ENCODE measurements around the gene MRPL34. TPM values are rescaled to one million over a fixed set of nuclear protein-coding genes. Genes with fewer than 3 reads are reported as not detected.

The MRPL34 gene
- total RNA-seq, 5 donors from 2014 or later (not counting 1 experiment from before 2014, with no cell fraction given), result 37.6 to 87.0 (median 69.3) TPM

- peaks cover 17 to 24% (median 22%) of the 10 kb centered on the region in 3 donors for H3K4me1 Mint-ChIP-seq
- ATAC-seq (replicated peaks in 1 of 4) (no peak), DNase-seq (no peak)
- POLR2A ChIA-PET, result no interaction called here
- no peaks in the 10 kb centered on the region for H3K36me3 Mint-ChIP-seq
- Histone ChIP-seq H3K4me3 (ENCODE audit: control insufficient read depth in 1 of 2, extremely low read depth in 1 of 2, low read length in 1 of 2) (no peak overlapping the region), H3K9me3 (no peaks in the 10 kb centered on the region), H3K27ac (ENCODE audit: low read length) (no peak overlapping the region), H3K4me1 (ENCODE audit: control insufficient read depth in 1 of 2, extremely low read depth in 1 of 2, insufficient read depth in 2 of 2, low read length in 2 of 2) (peaks cover 5 to 25% of the 10 kb centered on the region in 2 experiments), H3K27me3 (replicated peaks in 1 of 2; ENCODE audit: control insufficient read depth in 2 of 2, extremely low read depth in 1 of 2, insufficient read depth in 2 of 2, low read length in 1 of 2) (peaks cover 0 to under 1% of the 10 kb centered on the region in 2 experiments), H3K36me3 (ENCODE audit: control insufficient read depth in 2 of 2, extremely low read depth in 1 of 2, insufficient read depth in 1 of 2, low read length in 1 of 2) (peaks cover 4 to 8% of the 10 kb centered on the region in 2 donors)
- no peak overlapping the region for H3K4me3 Mint-ChIP-seq
- no peaks in the 10 kb centered on the region for H3K27me3 Mint-ChIP-seq
- WGBS (ENCODE audit: insufficient coverage), result 97% methylated on average over 13 of the region's 17 CpGs
- no peaks in the 10 kb centered on the region for H3K9me3 Mint-ChIP-seq
- no peak overlapping the region for H3K27ac Mint-ChIP-seq
- CTCF ChIA-PET, result interaction anchor here in 1 of 2 donors (0.7 kb wide), 1 partner anchor 44 kb away, joined by 4 read pairs; no protein-coding TSS in a partner anchor
Measured at GRCh38 chr19:17340871-17341357, 35.2 kb downstream of the MRPL34 start.

GRCh38 chr19:17341386-17341785 lies 35.7 kb downstream of the MRPL34 start:
- ChIA-PET CTCF (interaction anchor here in 1 of 2 donors (0.7 kb wide), 1 partner anchor 43 kb away, joined by 4 read pairs; no protein-coding TSS in a partner anchor), POLR2A (no interaction called here)
- Histone ChIP-seq H3K4me3 (ENCODE audit: control insufficient read depth in 1 of 2, extremely low read depth in 1 of 2, low read length in 1 of 2) (no peak overlapping the region), H3K9me3 (no peaks in the 10 kb centered on the region), H3K4me1 (ENCODE audit: control insufficient read depth in 1 of 2, extremely low read depth in 1 of 2, insufficient read depth in 2 of 2, low read length in 2 of 2) (peaks cover 5 to 27% of the 10 kb centered on the region in 2 experiments), H3K27ac (ENCODE audit: low read length) (no peak overlapping the region), H3K27me3 (replicated peaks in 1 of 2; ENCODE audit: control insufficient read depth in 2 of 2, extremely low read depth in 1 of 2, insufficient read depth in 2 of 2, low read length in 1 of 2) (peaks cover 0 to 5% of the 10 kb centered on the region in 2 experiments), H3K36me3 (ENCODE audit: control insufficient read depth in 2 of 2, extremely low read depth in 1 of 2, insufficient read depth in 1 of 2, low read length in 1 of 2) (peaks cover 4 to 8% of the 10 kb centered on the region in 2 donors)
- no peaks in the 10 kb centered on the region for H3K9me3 Mint-ChIP-seq
- 93% methylated on average over 14 of the region's 15 CpGs for WGBS (ENCODE audit: insufficient coverage)
- peaks cover 19 to 28% (median 25%) of the 10 kb centered on the region in 3 donors for H3K4me1 Mint-ChIP-seq
- H3K27ac Mint-ChIP-seq, result no peak overlapping the region
- H3K4me3 Mint-ChIP-seq, result no peak overlapping the region
- no peak for DNase-seq
- H3K27me3 Mint-ChIP-seq, result no peaks in the 10 kb centered on the region
- no peaks in the 10 kb centered on the region for H3K36me3 Mint-ChIP-seq
- no peak for ATAC-seq (replicated peaks in 1 of 4)

- POLR2A ChIA-PET, result no interaction called here
- WGBS (ENCODE audit: insufficient coverage), result 100% methylated on average over 3 of the region's 7 CpGs
- no peak overlapping the region for H3K27ac ChIP-seq (ENCODE audit: low read length)
- no peaks in the 10 kb centered on the region for H3K9me3 Mint-ChIP-seq
- CTCF ChIA-PET, result no interaction called here
- H3K4me3 ChIP-seq (ENCODE audit: control insufficient read depth in 1 of 2, extremely low read depth in 1 of 2, low read length in 1 of 2), result no peak overlapping the region
- no peaks in the 10 kb centered on the region for H3K36me3 Mint-ChIP-seq
- ATAC-seq (replicated peaks in 1 of 4) (no peak), DNase-seq (no peak)
- no peak overlapping the region for H3K27ac Mint-ChIP-seq
- H3K9me3 ChIP-seq, result no peaks in the 10 kb centered on the region
- peaks cover 18 to 26% (median 23%) of the 10 kb centered on the region in 3 donors for H3K4me1 Mint-ChIP-seq
- H3K27me3 ChIP-seq (replicated peaks in 1 of 2; ENCODE audit: control insufficient read depth in 2 of 2, extremely low read depth in 1 of 2, insufficient read depth in 2 of 2, low read length in 1 of 2), result peaks cover 0 to 6% of the 10 kb centered on the region in 2 experiments
- H3K4me1 ChIP-seq (ENCODE audit: control insufficient read depth in 1 of 2, extremely low read depth in 1 of 2, insufficient read depth in 2 of 2, low read length in 2 of 2), result peaks cover 5 to 23% of the 10 kb centered on the region in 2 experiments
- peaks cover 4 to 8% of the 10 kb centered on the region in 2 donors for H3K36me3 ChIP-seq (ENCODE audit: control insufficient read depth in 2 of 2, extremely low read depth in 1 of 2, insufficient read depth in 1 of 2, low read length in 1 of 2)
- no peak overlapping the region for H3K4me3 Mint-ChIP-seq
- no peaks in the 10 kb centered on the region for H3K27me3 Mint-ChIP-seq
Measured at GRCh38 chr19:17341845-17342244, 36.2 kb downstream of the MRPL34 start.

GRCh38 chr19:17346109-17346671 lies 40.5 kb downstream of the MRPL34 start:
- Histone ChIP-seq H3K4me1 (ENCODE audit: control insufficient read depth in 1 of 2, extremely low read depth in 1 of 2, insufficient read depth in 2 of 2, low read length in 2 of 2) (peaks cover 0 to 7% of the 10 kb centered on the region in 2 experiments), H3K36me3 (ENCODE audit: control insufficient read depth in 2 of 2, extremely low read depth in 1 of 2, insufficient read depth in 1 of 2, low read length in 1 of 2) (peaks cover 4 to 5% of the 10 kb centered on the region in 2 donors), H3K4me3 (ENCODE audit: control insufficient read depth in 1 of 2, extremely low read depth in 1 of 2, low read length in 1 of 2) (no peak overlapping the region), H3K27ac (ENCODE audit: low read length) (no peak overlapping the region), H3K9me3 (no peaks in the 10 kb centered on the region), H3K27me3 (replicated peaks in 1 of 2; ENCODE audit: control insufficient read depth in 2 of 2, extremely low read depth in 1 of 2, insufficient read depth in 2 of 2, low read length in 1 of 2) (peaks cover 2 to 38% of the 10 kb centered on the region in 2 experiments)
- peaks cover 5 to 13% (median 5%) of the 10 kb centered on the region in 3 donors for H3K4me1 Mint-ChIP-seq
- H3K36me3 Mint-ChIP-seq, result no peaks in the 10 kb centered on the region
- 23% methylated on average over 19 of the region's 24 CpGs for WGBS (ENCODE audit: insufficient coverage)
- POLR2A ChIA-PET, result no interaction called here
- peak overlapping the region in 1 of 2 donors; percentile 49 for H3K27ac Mint-ChIP-seq
- CTCF ChIA-PET, result interaction anchor here (0.6 to 0.7 kb wide), 6 partner anchors 25 to 753 kb away, joined by 3 to 9 read pairs (median 3); no protein-coding TSS in a partner anchor
- H3K4me3 Mint-ChIP-seq, result no peak overlapping the region
- H3K9me3 Mint-ChIP-seq, result no peaks in the 10 kb centered on the region
- H3K27me3 Mint-ChIP-seq, result peaks cover 13 to 14% of the 10 kb centered on the region in 2 donors
- peak; percentile 94 to 96 (median 96) for ATAC-seq (replicated peaks in 1 of 4)
- peak in 33 of 35 experiments; percentile 27 to 85 (median 64) for DNase-seq

GRCh38 chr19:17347361-17347760 lies 41.7 kb downstream of the MRPL34 start:
- Histone ChIP-seq H3K9me3 (no peaks in the 10 kb centered on the region), H3K36me3 (ENCODE audit: control insufficient read depth in 2 of 2, extremely low read depth in 1 of 2, insufficient read depth in 1 of 2, low read length in 1 of 2) (peaks cover 0 to 4% of the 10 kb centered on the region in 2 donors), H3K27ac (ENCODE audit: low read length) (no peak overlapping the region), H3K4me1 (ENCODE audit: control insufficient read depth in 1 of 2, extremely low read depth in 1 of 2, insufficient read depth in 2 of 2, low read length in 2 of 2) (peaks cover 0 to 12% of the 10 kb centered on the region in 2 experiments), H3K4me3 (ENCODE audit: control insufficient read depth in 1 of 2, extremely low read depth in 1 of 2, low read length in 1 of 2) (no peak overlapping the region), H3K27me3 (replicated peaks in 1 of 2; ENCODE audit: control insufficient read depth in 2 of 2, extremely low read depth in 1 of 2, insufficient read depth in 2 of 2, low read length in 1 of 2) (peaks cover 2 to 49% of the 10 kb centered on the region in 2 experiments)
- Mint-ChIP-seq H3K27me3 (peaks cover 20% of the 10 kb centered on the region in 2 donors), H3K9me3 (no peaks in the 10 kb centered on the region), H3K36me3 (no peaks in the 10 kb centered on the region), H3K4me3 (no peak overlapping the region), H3K4me1 (peaks cover 9 to 15% (median 10%) of the 10 kb centered on the region in 3 donors), H3K27ac (no peak overlapping the region)
- ChIA-PET CTCF (interaction anchor here (0.9 to 1.6 kb wide), 4 partner anchors 37 to 42 kb away, joined by 3 to 4 read pairs (median 4); partner anchors contain the start of gene DDA1 (in 1 of the 2)), POLR2A (no interaction called here)
- ATAC-seq (replicated peaks in 1 of 4) (no peak), DNase-seq (no peak)
- 57% methylated on average over 2 of the region's 6 CpGs for WGBS (ENCODE audit: insufficient coverage)

- Mint-ChIP-seq H3K36me3 (no peaks in the 10 kb centered on the region), H3K4me1 (peaks cover 9 to 15% (median 10%) of the 10 kb centered on the region in 3 donors), H3K9me3 (no peaks in the 10 kb centered on the region), H3K27me3 (peaks cover 20 to 22% of the 10 kb centered on the region in 2 donors), H3K4me3 (no peak overlapping the region), H3K27ac (no peak overlapping the region)
- no peaks in the 10 kb centered on the region for H3K9me3 ChIP-seq
- peaks cover 0 to 12% of the 10 kb centered on the region in 2 experiments for H3K4me1 ChIP-seq (ENCODE audit: control insufficient read depth in 1 of 2, extremely low read depth in 1 of 2, insufficient read depth in 2 of 2, low read length in 2 of 2)
- no peak overlapping the region for H3K27ac ChIP-seq (ENCODE audit: low read length)
- ChIA-PET POLR2A (no interaction called here), CTCF (interaction anchor here (0.9 to 1.6 kb wide), 3 partner anchors 39 to 41 kb away, joined by 3 to 4 read pairs (median 3); partner anchors contain the start of gene DDA1 (in 1 of the 2))
- no peak for DNase-seq
- peaks cover 0 to 4% of the 10 kb centered on the region in 2 donors for H3K36me3 ChIP-seq (ENCODE audit: control insufficient read depth in 2 of 2, extremely low read depth in 1 of 2, insufficient read depth in 1 of 2, low read length in 1 of 2)
- H3K27me3 ChIP-seq (replicated peaks in 1 of 2; ENCODE audit: control insufficient read depth in 2 of 2, extremely low read depth in 1 of 2, insufficient read depth in 2 of 2, low read length in 1 of 2), result peaks cover 2 to 54% of the 10 kb centered on the region in 2 experiments
- no peak overlapping the region for H3K4me3 ChIP-seq (ENCODE audit: control insufficient read depth in 1 of 2, extremely low read depth in 1 of 2, low read length in 1 of 2)
- ATAC-seq (replicated peaks in 1 of 4), result no peak
- no CpG with 5 or more reads among the region's 2 CpGs for WGBS (ENCODE audit: insufficient coverage)
Measured at GRCh38 chr19:17347877-17348276, 42.2 kb downstream of the MRPL34 start.

Data from T-cell (primary cell).